Smooth muscle cell (in vitro differentiated cells): ENCODE data around the gene ZNF384. TPM values are rescaled to one million over a fixed set of nuclear protein-coding genes. Genes with fewer than 3 reads are reported as not detected.

Experiments used
- DNase-seq: peaks from one replicate; lab custom pipeline; 2025; ENCODE audit not compliant: unreplicated experiment; lab: John Stamatoyannopoulos, UW
- H2AFZ ChIP-seq: fragments of 200-600 bp; sonication (generic); 2 replicates; pipeline ENCODE4 v1.6.0; 2016; ENCODE audit warnings: antibody characterized with exemption, low read depth, mild to moderate bottlenecking
- H3F3A ChIP-seq: fragments of 200-600 bp; sonication (generic); 2 replicates; pipeline ENCODE4 v1.6.0; 2017; ENCODE audit warnings: antibody characterized with exemption, low read depth
- H3K27ac ChIP-seq: fragments of 200-600 bp; sonication (generic); 2 replicates; pipeline ENCODE4 v1.5.1; 2016; ENCODE audit warnings: low read depth, mild to moderate bottlenecking
- H3K27me3 ChIP-seq: fragments of 200-600 bp; sonication (generic); 2 replicates; pipeline ENCODE4 v1.6.1; 2016; ENCODE audit warnings: low read depth, mild to moderate bottlenecking
- H3K36me3 ChIP-seq: fragments of 200-600 bp; sonication (generic); 2 replicates; pipeline ENCODE4 v1.5.1; 2016; ENCODE audit warnings: low read depth
- H3K4me1 ChIP-seq: fragments of 200-600 bp; sonication (generic); 2 replicates; pipeline ENCODE4 v1.5.1; 2016; ENCODE audit warnings: low read depth
- H3K4me2 ChIP-seq: fragments of 200-600 bp; sonication (generic); 2 replicates; pipeline ENCODE4 v1.6.0; 2016; ENCODE audit warnings: mild to moderate bottlenecking
- H3K4me3 ChIP-seq: fragments of 200-600 bp; sonication (generic); 2 replicates; pipeline ENCODE4 v1.5.1; 2016; ENCODE audit warnings: mild to moderate bottlenecking
- H3K79me2 ChIP-seq: fragments of 200-600 bp; sonication (generic); 2 replicates; pipeline ENCODE4 v1.6.0; 2016; ENCODE audit warnings: low read depth, mild to moderate bottlenecking
- H3K9ac ChIP-seq: fragments of 200-600 bp; sonication (generic); 2 replicates; pipeline ENCODE4 v1.6.0; 2016; ENCODE audit warnings: low read depth
- H3K9me3 ChIP-seq: fragments of 200-600 bp; sonication (generic); replicated peaks from 2 replicates; pipeline ENCODE4 v1.5.1; 2016; ENCODE audit warnings: low read depth
- H4K20me1 ChIP-seq: fragments of 200-600 bp; sonication (generic); 2 replicates; pipeline ENCODE4 v1.6.0; 2016; ENCODE audit warnings: low read depth
- WGBS: methylation state at CpG from one replicate; pipeline ENCODE4 v1.1.7; 2016; ENCODE audit warnings: low lambda C conversion rate; 5-methylcytosine and 5-hydroxymethylcytosine counted together
- polyA plus RNA-seq: library from polyadenylated mRNA; unstranded; fragments of >200 nt; fragmentation: Nextera tagmentation; extraction: Ambion mirVana; gene quantifications from 2 replicates; pipeline ENCODE4 v1.2.1, GENCODE V29; 2016
- total RNA-seq: library from RNA; depleted of rRNA; stranded (reverse); fragments of >200 nt; gene quantifications from 2 replicates; pipeline ENCODE4 v1.2.3, GENCODE V29; 2014
- TF ChIP-seq, protein P1 (sequence below): fragments of 200-600 bp; sonication (generic); IDR thresholded peaks from 2 replicates; pipeline ENCODE4 v1.5.1; 2017; ENCODE audit warnings: borderline replicate concordance, mild to moderate bottlenecking, antibody characterized with exemption; ENCODE audit not compliant: insufficient read depth, poor library complexity, severe bottlenecking

Gene ZNF384
- total and polyA plus RNA-seq, 2 experiments from 2014 or later: 31.0 to 36.1 TPM

DNA sequence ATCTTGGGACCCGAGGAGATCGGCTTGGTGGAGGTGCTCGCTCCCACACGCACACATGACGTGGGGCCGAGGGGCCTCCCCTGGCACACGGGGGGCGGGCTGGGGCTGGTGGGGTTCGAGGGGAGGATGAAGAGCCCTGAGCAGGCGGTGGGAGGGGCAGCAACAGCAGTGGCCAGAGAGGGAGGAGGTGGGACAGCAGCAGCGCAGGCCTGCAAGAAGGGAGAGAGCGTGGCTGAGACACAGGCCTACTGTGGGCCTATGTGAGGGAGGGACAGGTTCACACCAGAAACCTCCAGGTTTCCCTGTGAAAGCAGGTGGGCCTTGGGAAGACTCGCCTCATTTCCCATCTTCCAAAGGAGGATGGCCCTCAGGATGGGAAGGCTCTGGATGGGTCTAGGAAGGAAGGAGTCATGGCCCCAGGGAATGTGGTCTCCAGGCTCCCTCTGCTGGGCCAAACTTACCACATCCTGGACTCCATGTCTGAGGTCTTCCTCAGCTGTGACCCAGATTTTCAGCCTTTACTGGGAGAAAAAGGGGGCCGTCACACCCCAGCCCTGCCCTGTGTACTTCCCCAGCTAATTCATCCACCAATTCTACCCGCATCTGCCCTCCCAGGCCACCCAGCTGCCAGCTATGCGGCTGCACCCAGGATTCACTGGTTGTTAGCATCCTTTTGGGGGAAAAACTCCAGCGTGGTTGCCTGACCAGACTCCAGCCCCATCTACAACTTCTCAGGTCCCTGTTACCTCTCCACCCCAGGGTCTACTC lies 8.6 kb upstream of the ZNF384 start:
- Histone ChIP-seq H3K4me1 (no peaks in the 10 kb centered on the region), H3F3A (no peaks in the 10 kb centered on the region), H4K20me1 (no peaks in the 10 kb centered on the region), H2AFZ (no peak overlapping the region), H3K4me2 (no peak overlapping the region), H3K9me3 (no peaks in the 10 kb centered on the region), H3K27me3 (peaks cover 29% of the 10 kb centered on the region), H3K36me3 (no peaks in the 10 kb centered on the region), H3K9ac (no peak overlapping the region), H3K4me3 (no peak overlapping the region), H3K79me2 (no peaks in the 10 kb centered on the region), H3K27ac (no peak overlapping the region)
- no peak for DNase-seq
- TF ChIP-seq, protein P1, sequence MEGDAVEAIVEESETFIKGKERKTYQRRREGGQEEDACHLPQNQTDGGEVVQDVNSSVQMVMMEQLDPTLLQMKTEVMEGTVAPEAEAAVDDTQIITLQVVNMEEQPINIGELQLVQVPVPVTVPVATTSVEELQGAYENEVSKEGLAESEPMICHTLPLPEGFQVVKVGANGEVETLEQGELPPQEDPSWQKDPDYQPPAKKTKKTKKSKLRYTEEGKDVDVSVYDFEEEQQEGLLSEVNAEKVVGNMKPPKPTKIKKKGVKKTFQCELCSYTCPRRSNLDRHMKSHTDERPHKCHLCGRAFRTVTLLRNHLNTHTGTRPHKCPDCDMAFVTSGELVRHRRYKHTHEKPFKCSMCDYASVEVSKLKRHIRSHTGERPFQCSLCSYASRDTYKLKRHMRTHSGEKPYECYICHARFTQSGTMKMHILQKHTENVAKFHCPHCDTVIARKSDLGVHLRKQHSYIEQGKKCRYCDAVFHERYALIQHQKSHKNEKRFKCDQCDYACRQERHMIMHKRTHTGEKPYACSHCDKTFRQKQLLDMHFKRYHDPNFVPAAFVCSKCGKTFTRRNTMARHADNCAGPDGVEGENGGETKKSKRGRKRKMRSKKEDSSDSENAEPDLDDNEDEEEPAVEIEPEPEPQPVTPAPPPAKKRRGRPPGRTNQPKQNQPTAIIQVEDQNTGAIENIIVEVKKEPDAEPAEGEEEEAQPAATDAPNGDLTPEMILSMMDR: peak; percentile 56
- 73% methylated on average over 10 of the region's 17 CpGs for WGBS

DNA sequence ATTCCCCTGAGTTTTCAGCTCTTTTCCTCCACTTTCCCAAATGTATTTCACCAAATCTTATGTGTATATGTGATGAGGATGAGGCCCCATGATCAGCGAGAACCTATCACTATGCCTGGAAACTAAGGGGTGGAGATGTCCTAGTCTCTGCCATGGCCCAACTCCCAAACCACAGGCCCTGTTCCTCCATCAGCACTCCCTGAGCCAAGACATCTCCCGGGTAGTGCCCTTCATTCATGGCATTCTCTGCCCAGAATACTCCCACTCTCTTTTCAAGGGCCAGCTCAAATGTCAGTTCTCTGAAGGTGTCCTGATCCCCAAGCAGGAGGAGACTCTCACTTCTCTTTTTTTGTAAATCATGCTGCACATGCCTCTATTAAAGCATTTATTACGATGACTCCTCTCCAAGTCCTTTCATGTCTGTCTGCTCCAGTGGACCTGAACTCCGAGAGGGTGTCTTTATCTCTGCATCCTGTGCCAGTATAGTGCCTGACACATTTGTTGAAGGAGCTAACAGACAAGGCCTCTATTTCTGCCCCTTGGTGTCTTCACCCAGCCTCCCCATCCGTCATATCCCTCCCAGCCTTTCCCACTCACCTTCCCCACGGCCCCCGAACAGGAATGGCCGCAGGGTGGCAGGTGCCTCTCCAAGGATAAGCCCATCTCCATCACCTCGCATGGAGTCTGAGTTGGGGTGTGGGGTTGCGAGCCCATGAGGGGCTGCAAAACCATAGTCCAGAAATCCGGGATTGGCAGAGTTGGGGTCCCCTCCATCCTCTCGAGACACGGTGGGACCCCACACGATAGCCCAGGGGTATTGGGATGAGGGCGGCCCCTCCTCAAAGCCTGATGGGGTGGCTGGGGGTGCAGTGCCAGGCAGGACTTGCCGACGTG lies 7.8 kb upstream of the ZNF384 start:
- no peak overlapping the region for H3K4me2 ChIP-seq

DNA sequence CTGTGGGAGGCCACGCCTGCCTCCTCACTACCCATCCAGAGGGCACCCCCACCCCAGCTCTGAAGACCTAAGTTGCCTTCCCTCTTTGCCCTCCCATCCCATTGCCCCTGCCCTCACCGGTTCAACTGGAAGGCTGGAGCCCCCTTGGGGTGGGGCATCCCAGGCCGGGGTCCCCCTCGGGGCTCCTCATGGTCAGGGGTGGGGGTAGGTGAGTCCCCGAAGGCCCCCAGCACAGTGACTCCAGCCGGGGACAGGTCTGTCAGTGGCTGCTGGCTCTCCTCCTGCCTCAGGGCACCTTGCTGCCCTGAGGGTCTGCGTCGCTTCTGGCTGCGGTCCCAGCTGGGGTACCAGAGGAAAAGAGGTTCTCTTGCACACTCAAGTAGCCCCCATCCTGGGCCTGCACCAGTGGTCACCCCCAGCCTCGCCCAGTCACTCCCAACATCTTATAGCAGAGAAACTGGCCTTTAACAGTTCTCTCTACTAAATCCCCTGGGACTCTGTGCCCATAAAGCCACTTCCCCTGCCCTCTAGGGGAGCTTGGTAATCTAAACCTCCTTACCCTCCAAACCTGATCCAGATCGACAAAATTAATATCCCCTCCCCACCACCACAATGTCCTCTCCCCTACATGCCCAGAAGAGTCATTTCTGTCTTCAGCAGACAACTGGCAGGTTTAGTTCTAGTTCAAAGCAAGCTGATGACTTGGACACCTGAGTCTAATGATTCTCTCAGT lies 6.3 kb upstream of the ZNF384 start:
- TF ChIP-seq, protein P1: no peak
- 92% methylated on average over 6 of the region's 11 CpGs for WGBS
- H3K9me3 ChIP-seq: no peaks in the 10 kb centered on the region

More for the DNA sequence above, 7.8 kb upstream of the ZNF384 start:
- Histone ChIP-seq H3K9me3 (no peaks in the 10 kb centered on the region), H4K20me1 (no peaks in the 10 kb centered on the region), H3K27me3 (peaks cover 29% of the 10 kb centered on the region), H3K4me1 (no peaks in the 10 kb centered on the region), H3F3A (no peaks in the 10 kb centered on the region), H3K27ac (no peak overlapping the region), H3K9ac (no peak overlapping the region), H3K4me3 (no peak overlapping the region), H3K79me2 (no peaks in the 10 kb centered on the region), H2AFZ (no peak overlapping the region), H3K36me3 (no peaks in the 10 kb centered on the region)
- DNase-seq: no peak
- 94% methylated on average over 17 of the region's 17 CpGs for WGBS
- TF ChIP-seq, protein P1: no peak

More for the DNA sequence above, 6.3 kb upstream of the ZNF384 start:
- no peaks in the 10 kb centered on the region for H4K20me1 ChIP-seq
- H3F3A ChIP-seq: peaks cover 12% of the 10 kb centered on the region
- H3K27me3 ChIP-seq: peaks cover 21% of the 10 kb centered on the region
- no peak overlapping the region for H3K4me2 ChIP-seq
- H2AFZ ChIP-seq: no peak overlapping the region
- no peak overlapping the region for H3K9ac ChIP-seq
- H3K27ac ChIP-seq: no peak overlapping the region
- no peaks in the 10 kb centered on the region for H3K79me2 ChIP-seq
- no peak for DNase-seq
- H3K4me1 ChIP-seq: peaks cover under 1% of the 10 kb centered on the region
- H3K36me3 ChIP-seq: no peaks in the 10 kb centered on the region
- H3K4me3 ChIP-seq: no peak overlapping the region
